GM12878 (cell line): Measurements from ENCODE around the gene TOX4. TPM values are rescaled to one million over a fixed set of nuclear protein-coding genes. Genes with fewer than 3 reads are reported as not detected.

Source experiments
- ATAC-seq: fragments of 200-7000 bp; cut with Tn5 transposase; 3 replicates; pipeline ENCODE4 v1.9.1; 2020; ENCODE audit warnings: mild to moderate bottlenecking, moderate library complexity
- BruUV-seq: library from RNA; stranded (reverse); fragments of 400-500 nt; replicated peaks from 2 replicates; lab custom pipeline; 2021; lab: Mats Ljungman, UMichigan
- CTCF ChIA-PET: fragments of 300-600 bp; sonication (Branson Sonifier 250); formaldehyde crosslinking; extraction: SDS; loops from one replicate; lab custom pipeline; 2021; ENCODE audit warnings: inconsistent platforms; lab: Yijun Ruan, JAX
- POLR2A ChIA-PET: fragments of 350-600 bp; formaldehyde crosslinking; extraction: SDS; loops from one replicate; lab custom pipeline; 2021; ENCODE audit warnings: inconsistent platforms; lab: Charles Lee
- RAD21 ChIA-PET: fragments of 300-600 bp; sonication (Branson Sonifier 250); formaldehyde crosslinking; loops from one replicate; lab custom pipeline; 2023; ENCODE audit warnings: antibody characterized with exemption; ENCODE audit not compliant: unreplicated experiment; lab: Charles Lee
- SMC1A ChIA-PET: fragments of 300-600 bp; sonication (Branson Sonifier 250); formaldehyde crosslinking; loops from one replicate; lab custom pipeline; 2023; ENCODE audit not compliant: unreplicated experiment, uncharacterized antibody; lab: Charles Lee
- DNase-seq: peaks from one replicate; pipeline ENCODE4 v3.0.0-alpha.2; 2011; ENCODE audit warnings: low read depth, low spot score
- FAIRE-seq: peaks from 3 replicates; lab custom pipeline; 2011; peaks lifted over from hg19 to GRCh38; lab: Jason Lieb, UNC
- H2AFZ ChIP-seq: 2 replicates; pipeline ENCODE4 v1.6.0; 2011; ENCODE audit warnings: low read depth, low read length, control low read depth; ENCODE audit not compliant: control insufficient read depth
- H3K27ac ChIP-seq: 2 replicates; pipeline ENCODE4 v1.5.1; 2011; ENCODE audit warnings: control low read depth; ENCODE audit not compliant: control insufficient read depth, insufficient read depth
- H3K27me3 ChIP-seq, 2 experiments: replicated peaks in 1 of 2; 2 replicates each; pipeline versions ENCODE4 v1.6.0 to v1.6.1; 2011; ENCODE audit warnings: low read length in 1 of 2; ENCODE audit not compliant: control insufficient read depth in 2 of 2, insufficient read depth in 2 of 2
- H3K36me3 ChIP-seq, 2 experiments: 2 replicates each; pipeline ENCODE4 v1.5.1; 2011; ENCODE audit warnings: low read length in 1 of 2; ENCODE audit not compliant: control insufficient read depth in 2 of 2, insufficient read depth in 2 of 2
- H3K4me1 ChIP-seq: 2 replicates; pipeline ENCODE4 v1.6.1; 2011; ENCODE audit warnings: mild to moderate bottlenecking, low read length, moderate library complexity, mixed read lengths; ENCODE audit not compliant: control insufficient read depth, insufficient read depth
- H3K4me2 ChIP-seq: 2 replicates; pipeline ENCODE4 v1.6.0; 2011; ENCODE audit warnings: control low read depth; ENCODE audit not compliant: control insufficient read depth, insufficient read depth
- H3K4me3 ChIP-seq: fragments of 200-600 bp; sonication (generic); 2 replicates; pipeline ENCODE4 v1.5.1; 2016
- H3K79me2 ChIP-seq: 2 replicates; pipeline ENCODE4 v1.6.0; 2011; ENCODE audit warnings: low read length; ENCODE audit not compliant: control insufficient read depth, insufficient read depth
- H3K9ac ChIP-seq: 2 replicates; pipeline ENCODE4 v1.8.0; 2011; ENCODE audit warnings: low read length, control low read depth, mixed read lengths; ENCODE audit not compliant: control insufficient read depth, insufficient read depth
- H3K9me3 ChIP-seq: replicated peaks from 3 replicates; pipeline ENCODE4 v1.5.1; 2011; ENCODE audit warnings: mild to moderate bottlenecking, low read length; ENCODE audit not compliant: control insufficient read depth, insufficient read depth
- H4K20me1 ChIP-seq: 2 replicates; pipeline ENCODE4 v1.6.0; 2011; ENCODE audit not compliant: control insufficient read depth, insufficient read depth
- CREM ChIP-seq: IDR thresholded peaks from 2 replicates; pipeline ENCODE4 v1.6.1; 2014; ENCODE audit warnings: antibody characterized with exemption, low read depth
- DPF2 ChIP-seq: fragments of 450-650 bp; IDR thresholded peaks from 2 replicates; pipeline ENCODE4 v1.6.1; 2017; ENCODE audit warnings: mild to moderate bottlenecking
- MXI1 ChIP-seq: fragments of 150-350 bp; IDR thresholded peaks from 2 replicates; pipeline ENCODE4 v1.6.1; 2011; ENCODE audit warnings: low read depth, mild to moderate bottlenecking, inconsistent platforms, low read length, improper control_type of control experiment
- NBN ChIP-seq: fragments of 450-650 bp; IDR thresholded peaks from 2 replicates; pipeline ENCODE4 v1.6.1; 2016
- PML ChIP-seq: IDR thresholded peaks from 2 replicates; pipeline ENCODE4 v1.6.1; 2012; ENCODE audit warnings: low read length, inconsistent platforms
- POLR2AphosphoS5 ChIP-seq: IDR thresholded peaks from 2 replicates; pipeline ENCODE4 v1.6.1; 2011; ENCODE audit warnings: mild to moderate bottlenecking, low read length, inconsistent platforms
- RELA ChIP-seq: fragments of 450-650 bp; IDR thresholded peaks from 2 replicates; pipeline ENCODE4 v1.8.0; 2014; ENCODE audit warnings: borderline replicate concordance; ENCODE audit not compliant: partially characterized antibody
- SREBF1 ChIP-seq: IDR thresholded peaks from 2 replicates; pipeline ENCODE4 v1.6.1; 2012; ENCODE audit warnings: mild to moderate bottlenecking, low read length
- SRF ChIP-seq, 2 experiments: IDR thresholded peaks; 2 replicates each; pipeline ENCODE4 v1.6.1; 2011; ENCODE audit warnings: low read depth in 2 of 2, low read length in 2 of 2, mild to moderate bottlenecking in 1 of 2, moderate library complexity in 1 of 2
- TCF7 ChIP-seq: IDR thresholded peaks from 2 replicates; pipeline ENCODE4 v1.6.1; 2014; ENCODE audit warnings: antibody characterized with exemption, borderline replicate concordance
- ZBTB11 ChIP-seq: fragments of 450-650 bp; formaldehyde crosslinking; IDR thresholded peaks from 2 replicates; pipeline ENCODE4 v1.5.0; 2022; ENCODE audit warnings: mild to moderate bottlenecking, missing genetic modification characterization
- WGBS: methylation state at CpG from one replicate; pipeline ENCODE4 v1.1.6; 2016; ENCODE audit warnings: low lambda C conversion rate; ENCODE audit not compliant: insufficient replicate concordance, insufficient coverage; ENCODE audit errors: missing lambda C conversion rate; 5-methylcytosine and 5-hydroxymethylcytosine counted together
- in situ Hi-C: fragments of 300-500 bp; cut with MboI; formaldehyde crosslinking; loops from 9 replicates; pipeline ENCODE4 v1.14.3; 2018; ENCODE audit warnings: mixed read lengths
- intact Hi-C: fragments of 100-400 bp; cut with micrococcal nuclease; formaldehyde crosslinking; loops from one replicate; pipeline ENCODE4 v1.14.2; 2022; ENCODE audit not compliant: unreplicated experiment
- polyA plus RNA-seq, 11 experiments: library from polyadenylated mRNA; depleted of rRNA in 4 of 11; unstranded in 6 of 11; stranded (reverse) in 5 of 11; fragments of >200 nt; fragmentation: Nextera tagmentation in 4 of 11; fragmentation: Illumina TruSeq in 1 of 11; extraction: Ambion mirVana in 4 of 11; extraction: Trizol in 1 of 11; gene quantifications; 1 replicate in 1 of 11; 2 replicates in 10 of 11; pipeline versions ENCODE4 v1.2.1 to v1.2.3, GENCODE V29; 2011 to 2016; ENCODE audit warnings: inconsistent platforms in 2 of 11, missing spikeins in 2 of 11, low read depth in 1 of 11
- total RNA-seq, 4 experiments: library from RNA; depleted of rRNA in 3 of 4; stranded (reverse); fragments of >200 nt in 3 of 4; fragmentation: Illumina TruSeq in 1 of 4; extraction: Trizol in 1 of 4; gene quantifications; 2 replicates each; pipeline versions ENCODE4 v1.2.1 to v1.2.3, GENCODE V29; 2013 to 2021
- TF ChIP-seq, protein P1 (sequence below): IDR thresholded peaks from 2 replicates; pipeline ENCODE4 v1.6.1; 2011; ENCODE audit warnings: mild to moderate bottlenecking, low read depth, low read length, moderate library complexity; ENCODE audit not compliant: insufficient replicate concordance
- TF ChIP-seq, protein P2 (sequence below): IDR thresholded peaks from 2 replicates; pipeline ENCODE4 v1.6.1; 2012; ENCODE audit warnings: low read depth, low read length, improper control_type of control experiment
- TF ChIP-seq, protein P3 (sequence below): IDR thresholded peaks from 2 replicates; pipeline ENCODE4 v1.6.1; 2011; ENCODE audit warnings: borderline replicate concordance, low read depth, mild to moderate bottlenecking, moderate library complexity, mixed read lengths, low read length; ENCODE audit not compliant: insufficient read depth; ENCODE audit errors: extremely low read length

The TOX4 gene
- total and polyA plus RNA-seq, 10 of the 15 experiments (the other 5 are each of a cell fraction or from before 2014, with no cell fraction given) = 18.4 to 113 (median 55.2) TPM

DNA sequence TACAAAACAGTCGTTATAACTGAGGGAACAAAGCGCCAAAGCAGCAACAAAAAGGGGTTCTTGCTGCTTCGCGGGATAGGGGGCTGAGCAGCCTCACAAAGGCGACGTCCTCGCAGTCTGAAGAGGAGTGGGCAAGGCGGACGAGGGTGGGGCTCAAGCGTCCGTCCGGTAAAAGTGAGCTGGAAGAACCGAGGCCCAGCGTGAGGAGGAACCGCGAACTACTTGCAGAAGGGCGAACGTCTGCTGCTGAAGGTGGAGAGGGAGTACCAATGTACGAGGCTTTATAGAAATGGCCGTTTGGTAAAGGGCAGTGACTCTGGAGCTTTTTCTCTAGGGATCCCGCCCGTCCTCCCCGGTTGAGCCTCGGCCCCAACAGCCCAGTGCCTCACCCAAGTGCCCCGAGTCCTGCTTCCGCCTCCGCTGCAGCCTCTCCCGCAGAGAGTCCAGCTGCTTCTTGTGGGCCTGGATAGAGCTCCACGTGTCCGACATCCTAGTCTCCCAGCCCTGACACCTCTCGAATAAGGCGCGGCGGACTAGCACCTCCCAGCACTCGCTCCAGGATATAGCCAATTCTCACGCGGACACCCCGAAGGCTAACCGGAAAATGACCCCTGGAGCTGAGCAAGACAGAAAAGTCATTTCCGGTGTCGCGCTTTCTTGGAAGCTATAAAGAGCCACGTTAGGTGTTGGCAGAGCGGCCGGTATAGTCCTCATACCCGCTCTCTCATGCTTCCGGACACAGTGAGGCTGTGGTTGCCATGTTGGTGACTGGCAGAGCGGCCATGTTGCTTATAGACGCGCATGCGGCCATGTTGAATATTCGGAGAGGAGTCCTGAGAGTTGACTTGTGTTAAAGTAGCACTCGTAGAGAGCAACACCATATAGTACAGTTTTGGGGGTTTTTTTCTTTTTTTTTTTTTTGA, 34.0 kb downstream of the TOX4 start, which contains the start of gene METTL3:
Gene METTL3, minus strand, starts transcription at position 606 of the 923 bp plus-strand sequence. Its CDS starts 117 bp downstream, at position 489.
- RAD21 ChIA-PET = interaction anchor here (0.7 to 3.7 kb wide), 6 partner anchors 9 to 1056 kb away, joined by 3 to 31 read pairs (median 8); partner anchors contain the start of genes APEX1, CHD8 and SALL2
- in situ Hi-C loops (no loop called here), intact Hi-C loops (loop anchor here (2.0 kb wide), 1 partner anchor 54 kb away; the partner anchor contains the start of gene CHD8)
- peak within 1 kb of the TSS; percentile 93 for H3K9ac ChIP-seq
- H3K36me3 ChIP-seq = peaks cover 0 to 2% of the 10 kb centered on the region in 2 experiments; a peak in 1 of 4 replicates
- peak within 1 kb of the TSS; percentile 94 for H3K4me3 ChIP-seq
- no peaks in the 10 kb centered on the region for H3K9me3 ChIP-seq
- 1% methylated on average over 53 of the region's 53 CpGs for WGBS
- SMC1A ChIA-PET = interaction anchor here (0.7 to 8.8 kb wide), 9 partner anchors 9 to 130 kb away, joined by 3 to 48 read pairs (median 6); partner anchors contain the start of genes SALL2 and TOX4
- DNase-seq = peak; percentile 97
- CTCF ChIA-PET = interaction anchor here (0.6 to 8.0 kb wide), 8 partner anchors 11 to 408 kb away, joined by 3 to 80 read pairs (median 5); partner anchors contain the start of genes RAB2B, SALL2, SUPT16H and TOX4
- no peaks in the 10 kb centered on the region; the same call in 1 of the 2 replicates for H3K4me1 ChIP-seq
- H3K27ac ChIP-seq = peak within 1 kb of the TSS; percentile 82
- no peaks in the 10 kb centered on the region for H4K20me1 ChIP-seq
- peak within 1 kb of the TSS; percentile 93 for H2AFZ ChIP-seq
- peak; percentile 98 for ATAC-seq
- H3K27me3 ChIP-seq = no peaks in the 10 kb centered on the region
- H3K4me2 ChIP-seq = peak within 1 kb of the TSS; percentile 96
- POLR2A ChIA-PET = interaction anchor here (0.6 to 4.1 kb wide), 11 partner anchors 9 to 407 kb away, joined by 3 to 35 read pairs (median 4); partner anchors contain the start of genes CHD8 and SALL2
- peak; percentile 95 for FAIRE-seq
- TSS peak; percentile 82 for BruUV-seq
- peaks cover 41% of the 10 kb centered on the region for H3K79me2 ChIP-seq
- TF ChIP-seq ZBTB11 (peak; percentile 35; the same call in 1 of the 2 replicates), POLR2AphosphoS5 (peak; percentile 64; the same call in 1 of the 2 replicates), NBN (peak; percentile 90), RELA (peak; percentile 35), TCF7 (no peak), SREBF1 (no peak), SRF (IDR thresholded peaks at IDR 0.05; ENCODE audit: low read depth in 2 of 2, low read length in 2 of 2) (0 out of 4 replicates have a peak, but pooled peaks of 1 of the 2 experiments have one; percentile 56), DPF2 (no peak), MXI1 (peak; percentile 95), PML (peak; percentile 56; the same call in 1 of the 2 replicates), CREM (peak; percentile 96)
- TF ChIP-seq, protein P1, sequence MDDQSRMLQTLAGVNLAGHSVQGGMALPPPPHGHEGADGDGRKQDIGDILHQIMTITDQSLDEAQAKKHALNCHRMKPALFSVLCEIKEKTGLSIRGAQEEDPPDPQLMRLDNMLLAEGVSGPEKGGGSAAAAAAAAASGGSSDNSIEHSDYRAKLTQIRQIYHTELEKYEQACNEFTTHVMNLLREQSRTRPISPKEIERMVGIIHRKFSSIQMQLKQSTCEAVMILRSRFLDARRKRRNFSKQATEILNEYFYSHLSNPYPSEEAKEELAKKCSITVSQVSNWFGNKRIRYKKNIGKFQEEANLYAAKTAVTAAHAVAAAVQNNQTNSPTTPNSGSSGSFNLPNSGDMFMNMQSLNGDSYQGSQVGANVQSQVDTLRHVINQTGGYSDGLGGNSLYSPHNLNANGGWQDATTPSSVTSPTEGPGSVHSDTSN = peak; percentile 16
- TF ChIP-seq, protein P2, sequence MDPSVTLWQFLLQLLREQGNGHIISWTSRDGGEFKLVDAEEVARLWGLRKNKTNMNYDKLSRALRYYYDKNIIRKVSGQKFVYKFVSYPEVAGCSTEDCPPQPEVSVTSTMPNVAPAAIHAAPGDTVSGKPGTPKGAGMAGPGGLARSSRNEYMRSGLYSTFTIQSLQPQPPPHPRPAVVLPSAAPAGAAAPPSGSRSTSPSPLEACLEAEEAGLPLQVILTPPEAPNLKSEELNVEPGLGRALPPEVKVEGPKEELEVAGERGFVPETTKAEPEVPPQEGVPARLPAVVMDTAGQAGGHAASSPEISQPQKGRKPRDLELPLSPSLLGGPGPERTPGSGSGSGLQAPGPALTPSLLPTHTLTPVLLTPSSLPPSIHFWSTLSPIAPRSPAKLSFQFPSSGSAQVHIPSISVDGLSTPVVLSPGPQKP = peak; percentile 84; the same call in 1 of the 2 replicates
- TF ChIP-seq, protein P3, sequence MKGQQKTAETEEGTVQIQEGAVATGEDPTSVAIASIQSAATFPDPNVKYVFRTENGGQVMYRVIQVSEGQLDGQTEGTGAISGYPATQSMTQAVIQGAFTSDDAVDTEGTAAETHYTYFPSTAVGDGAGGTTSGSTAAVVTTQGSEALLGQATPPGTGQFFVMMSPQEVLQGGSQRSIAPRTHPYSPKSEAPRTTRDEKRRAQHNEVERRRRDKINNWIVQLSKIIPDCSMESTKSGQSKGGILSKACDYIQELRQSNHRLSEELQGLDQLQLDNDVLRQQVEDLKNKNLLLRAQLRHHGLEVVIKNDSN = no peak
